Lower lobe of right lung (tissue), 2 donors: ENCODE data around the gene SH3PXD2A. TPM values are rescaled to one million over a fixed set of nuclear protein-coding genes. Genes with fewer than 3 reads are reported as not detected.
"Not testable (repeated sequence)": the region's sequence is repeated elsewhere in the genome, so short reads cannot be mapped to it uniquely, and the experiment has no call there.

ENCODE experiments used
- ATAC-seq, 2 donors: fragments of 200-7000 bp; cut with Tn5 transposase; one replicate each; pipeline ENCODE4 v1.9.1; 2020 to 2022; ENCODE audit warnings: mild to moderate bottlenecking in 2 of 2, moderate library complexity in 2 of 2
- DNase-seq: peaks from one replicate; pipeline ENCODE4 v3.0.0-alpha.2; 2020
- H3K27ac ChIP-seq: fragments of 200-600 bp; one replicate; pipeline ENCODE4 v1.8.0; 2022
- H3K27me3 ChIP-seq: fragments of 200-600 bp; one replicate; pipeline ENCODE4 v1.8.0; 2022; ENCODE audit warnings: low read depth
- H3K36me3 ChIP-seq: fragments of 200-600 bp; one replicate; pipeline ENCODE4 v1.8.0; 2022; ENCODE audit warnings: mild to moderate bottlenecking
- H3K4me1 ChIP-seq: fragments of 200-600 bp; one replicate; pipeline ENCODE4 v1.8.0; 2022
- H3K4me3 ChIP-seq: fragments of 200-600 bp; one replicate; pipeline ENCODE4 v1.8.0; 2022; ENCODE audit warnings: mild to moderate bottlenecking
- H3K9me3 ChIP-seq: fragments of 200-600 bp; one replicate; pipeline ENCODE4 v1.8.0; 2022
- CTCF ChIP-seq: fragments of 200-600 bp; IDR thresholded peaks from one replicate; pipeline ENCODE4 v1.8.0; 2022; ENCODE audit warnings: antibody characterized with exemption, mild to moderate bottlenecking
- intact Hi-C: fragments of 100-400 bp; cut with DNase I; formaldehyde crosslinking; loops from one replicate; pipeline ENCODE4 v1.11.0; 2022
- total RNA-seq: library from RNA; stranded (reverse); fragmentation: NEBNext Ultra II Directional; extraction: Animal tissue kit (Norgen Biotek cat#: 25700); gene quantifications from one replicate; pipeline ENCODE4 v1.2.1, GENCODE V29; 2021
- donor health status: DM: no; HTN: yes; CAD: no; lungs with severe emphysema.

The SH3PXD2A gene
- total RNA-seq, 1 donor from 2014 or later, result 34.8 TPM

- H3K36me3 ChIP-seq, result no peaks in the 10 kb centered on the region
- H3K27ac ChIP-seq, result no peak overlapping the region
- H3K4me3 ChIP-seq, result no peak overlapping the region
- no peak for ATAC-seq
- no peaks in the 10 kb centered on the region for H3K27me3 ChIP-seq
- H3K9me3 ChIP-seq, result no peaks in the 10 kb centered on the region
- no peak for DNase-seq
- TF ChIP-seq CTCF, result no peak
- peaks cover 17% of the 10 kb centered on the region for H3K4me1 ChIP-seq
- intact Hi-C loops, result no loop called here
These were observed 41.3 kb downstream of the SH3PXD2A start for GRCh38 chr10:103814105-103814504.

GRCh38 chr10:103813312-103813711 lies 42.1 kb downstream of the SH3PXD2A start:
- H3K9me3 ChIP-seq, intact Hi-C loops, H3K4me3 ChIP-seq, H3K27me3 ChIP-seq, H3K36me3 ChIP-seq, H3K27ac ChIP-seq, DNase-seq, ATAC-seq: not testable (repeated sequence)
- H3K4me1 ChIP-seq, result peaks cover 17% of the 10 kb centered on the region

GRCh38 chr10:103812432-103812831 lies 42.9 kb downstream of the SH3PXD2A start:
- no peaks in the 10 kb centered on the region for H3K36me3 ChIP-seq
- intact Hi-C loops, result no loop called here
- H3K27ac ChIP-seq, result peak overlapping the region; percentile 29
- no peak overlapping the region for H3K4me3 ChIP-seq
- H3K27me3 ChIP-seq, result no peaks in the 10 kb centered on the region
- no peak for DNase-seq
- H3K4me1 ChIP-seq, result peaks cover 17% of the 10 kb centered on the region
- no peaks in the 10 kb centered on the region for H3K9me3 ChIP-seq
- ATAC-seq, result peak; percentile 67 to 69
- no peak for TF ChIP-seq CTCF

GRCh38 chr10:103812004-103812403 lies 43.4 kb downstream of the SH3PXD2A start:
- no peaks in the 10 kb centered on the region for H3K36me3 ChIP-seq
- no peaks in the 10 kb centered on the region for H3K27me3 ChIP-seq
- H3K4me1 ChIP-seq, result peaks cover 17% of the 10 kb centered on the region
- TF ChIP-seq CTCF, result no peak
- H3K4me3 ChIP-seq, result no peak overlapping the region
- H3K27ac ChIP-seq, result peak overlapping the region; percentile 29
- DNase-seq, result peak; percentile 65
- intact Hi-C loops, result no loop called here
- no peaks in the 10 kb centered on the region for H3K9me3 ChIP-seq
- peak; percentile 67 to 76 for ATAC-seq

- Histone ChIP-seq H3K27me3 (no peaks in the 10 kb centered on the region), H3K4me1 (peaks cover 17% of the 10 kb centered on the region), H3K4me3 (no peak overlapping the region), H3K9me3 (no peaks in the 10 kb centered on the region), H3K27ac (peak overlapping the region; percentile 29), H3K36me3 (no peaks in the 10 kb centered on the region)
- ATAC-seq (no peak), DNase-seq (no peak)
- intact Hi-C loops, result no loop called here
- no peak for TF ChIP-seq CTCF
These were observed 43.9 kb downstream of the SH3PXD2A start for GRCh38 chr10:103811463-103811862.

- H3K9me3 ChIP-seq, result no peaks in the 10 kb centered on the region
- no peaks in the 10 kb centered on the region for H3K36me3 ChIP-seq
- H3K27ac ChIP-seq, result no peak overlapping the region
- H3K4me1 ChIP-seq, result peaks cover 14% of the 10 kb centered on the region
- no peak for TF ChIP-seq CTCF
- DNase-seq, result no peak
- ATAC-seq, result no peak
- H3K27me3 ChIP-seq, result no peaks in the 10 kb centered on the region
- no peak overlapping the region for H3K4me3 ChIP-seq
- intact Hi-C loops, result no loop called here
These were observed 46.6 kb downstream of the SH3PXD2A start for GRCh38 chr10:103808780-103809179.
